Activated B cell treated with CpG ODN at 0.5 μM for 24 hours (primary cell): Measurements from ENCODE around the gene SPRY1. TPM values are rescaled to one million over a fixed set of nuclear protein-coding genes. Genes with fewer than 3 reads are reported as not detected.

ENCODE experiments used
- ATAC-seq: fragments of 200-7000 bp; cut with Tn5 transposase; one replicate; pipeline ENCODE4 v1.10.0; 2021; ENCODE audit warnings: low read depth, mild to moderate bottlenecking, moderate library complexity
- CTCF ChIA-PET: fragments of 350-600 bp; sonication (Branson Sonifier 250); formaldehyde crosslinking; loops from one replicate; lab custom pipeline; 2021; ENCODE audit warnings: antibody characterized with exemption; lab: Charles Lee
- POLR2A ChIA-PET: fragments of 350-600 bp; sonication (Branson Sonifier 250); formaldehyde crosslinking; loops from one replicate; lab custom pipeline; 2021; ENCODE audit warnings: antibody characterized with exemption; lab: Charles Lee
- DNase-seq: peaks from one replicate; pipeline ENCODE4 v3.0.0; 2022
- H3K27ac Mint-ChIP-seq: one replicate; pipeline ENCODE4 v1.8.0; 2020; ENCODE audit warnings: mixed read lengths
- H3K27me3 Mint-ChIP-seq: one replicate; pipeline ENCODE4 v1.8.0; 2021; ENCODE audit warnings: mixed read lengths
- H3K36me3 Mint-ChIP-seq: one replicate; pipeline ENCODE4 v1.8.0; 2021; ENCODE audit warnings: low read depth, mixed read lengths
- H3K4me1 Mint-ChIP-seq: one replicate; pipeline ENCODE4 v1.8.0; 2021; ENCODE audit warnings: mixed read lengths
- H3K4me3 Mint-ChIP-seq: one replicate; pipeline ENCODE4 v1.8.0; 2020; ENCODE audit warnings: mild to moderate bottlenecking, mixed read lengths
- H3K9me3 Mint-ChIP-seq: one replicate; pipeline ENCODE4 v1.8.0; 2020; ENCODE audit warnings: mixed read lengths
- CTCF ChIP-seq: fragments of 200-600 bp; IDR thresholded peaks from one replicate; pipeline ENCODE4 v1.8.0; 2022; ENCODE audit warnings: antibody characterized with exemption, mild to moderate bottlenecking
- intact Hi-C: fragments of 100-400 bp; cut with micrococcal nuclease; formaldehyde crosslinking; loops from one replicate; pipeline ENCODE4 v1.15.1; 2024
- total RNA-seq: library from RNA; stranded (reverse); gene quantifications from 2 replicates; pipeline ENCODE4 v1.2.3, GENCODE V29; 2022

SPRY1 gene
- total RNA-seq, 1 donor from 2014 or later: 4.1 TPM

GRCh38 chr4:123353656-123354055 is 42.9 kb upstream of the SPRY1 start:
- H3K27me3 Mint-ChIP-seq: no peaks in the 10 kb centered on the region
- no peak for DNase-seq
- no peaks in the 10 kb centered on the region for H3K9me3 Mint-ChIP-seq
- ChIA-PET POLR2A (no interaction called here), CTCF (no interaction called here)
- H3K4me3 Mint-ChIP-seq: no peak overlapping the region
- H3K36me3 Mint-ChIP-seq: no peaks in the 10 kb centered on the region
- intact Hi-C loops: no loop called here
- TF ChIP-seq CTCF: no peak
- no peak overlapping the region for H3K27ac Mint-ChIP-seq
- ATAC-seq: no peak
- H3K4me1 Mint-ChIP-seq: peaks cover 8% of the 10 kb centered on the region

GRCh38 chr4:123354701-123355100 is 41.9 kb upstream of the SPRY1 start:
- H3K4me3 Mint-ChIP-seq: no peak overlapping the region
- ChIA-PET POLR2A (no interaction called here), CTCF (no interaction called here)
- no peak for ATAC-seq
- TF ChIP-seq CTCF: no peak
- DNase-seq: no peak
- no peak overlapping the region for H3K27ac Mint-ChIP-seq
- H3K9me3 Mint-ChIP-seq: no peaks in the 10 kb centered on the region
- peaks cover 9% of the 10 kb centered on the region for H3K4me1 Mint-ChIP-seq
- no peaks in the 10 kb centered on the region for H3K36me3 Mint-ChIP-seq
- no peaks in the 10 kb centered on the region for H3K27me3 Mint-ChIP-seq
- intact Hi-C loops: no loop called here

- Mint-ChIP-seq H3K27ac (no peak overlapping the region), H3K27me3 (no peaks in the 10 kb centered on the region), H3K36me3 (no peaks in the 10 kb centered on the region), H3K4me3 (no peak overlapping the region), H3K9me3 (no peaks in the 10 kb centered on the region), H3K4me1 (peaks cover 11% of the 10 kb centered on the region)
- POLR2A ChIA-PET: no interaction called here
- ATAC-seq (no peak), DNase-seq (no peak)
- CTCF ChIA-PET: no interaction called here
- no peak for TF ChIP-seq CTCF
- intact Hi-C loops: no loop called here
Measured at GRCh38 chr4:123356921-123357320, 39.7 kb upstream of the SPRY1 start.

GRCh38 chr4:123359449-123360315 is 36.9 kb upstream of the SPRY1 start:
- POLR2A ChIA-PET: no interaction called here
- H3K4me3 Mint-ChIP-seq: no peak overlapping the region
- no peak for ATAC-seq
- no peaks in the 10 kb centered on the region for H3K27me3 Mint-ChIP-seq
- peaks cover 19% of the 10 kb centered on the region for H3K4me1 Mint-ChIP-seq
- intact Hi-C loops: no loop called here
- no peak overlapping the region for H3K27ac Mint-ChIP-seq
- no peak for DNase-seq
- no peaks in the 10 kb centered on the region for H3K36me3 Mint-ChIP-seq
- CTCF ChIA-PET: no interaction called here
- TF ChIP-seq CTCF: no peak
- no peaks in the 10 kb centered on the region for H3K9me3 Mint-ChIP-seq

GRCh38 chr4:123361195-123361861 is 35.3 kb upstream of the SPRY1 start:
- ChIA-PET CTCF (interaction anchor here (0.9 kb wide), 1 partner anchor 204 kb away, joined by 3 read pairs; no protein-coding TSS in a partner anchor), POLR2A (no interaction called here)
- no peak for ATAC-seq
- Mint-ChIP-seq H3K4me1 (peaks cover 19% of the 10 kb centered on the region), H3K4me3 (no peak overlapping the region), H3K27me3 (no peaks in the 10 kb centered on the region), H3K9me3 (no peaks in the 10 kb centered on the region), H3K36me3 (no peaks in the 10 kb centered on the region), H3K27ac (no peak overlapping the region)
- intact Hi-C loops: no loop called here
- no peak for DNase-seq
- TF ChIP-seq CTCF: no peak
